GM19193 (cell line): ENCODE measurements around the gene IGF2R.

Source experiments
- POLR2A ChIP-seq: IDR thresholded peaks from 4 replicates; pipeline ENCODE4 v1.6.1; 2011; ENCODE audit not compliant: insufficient read depth, insufficient read length; ENCODE audit errors: extremely low read depth

The IGF2R gene

DNA sequence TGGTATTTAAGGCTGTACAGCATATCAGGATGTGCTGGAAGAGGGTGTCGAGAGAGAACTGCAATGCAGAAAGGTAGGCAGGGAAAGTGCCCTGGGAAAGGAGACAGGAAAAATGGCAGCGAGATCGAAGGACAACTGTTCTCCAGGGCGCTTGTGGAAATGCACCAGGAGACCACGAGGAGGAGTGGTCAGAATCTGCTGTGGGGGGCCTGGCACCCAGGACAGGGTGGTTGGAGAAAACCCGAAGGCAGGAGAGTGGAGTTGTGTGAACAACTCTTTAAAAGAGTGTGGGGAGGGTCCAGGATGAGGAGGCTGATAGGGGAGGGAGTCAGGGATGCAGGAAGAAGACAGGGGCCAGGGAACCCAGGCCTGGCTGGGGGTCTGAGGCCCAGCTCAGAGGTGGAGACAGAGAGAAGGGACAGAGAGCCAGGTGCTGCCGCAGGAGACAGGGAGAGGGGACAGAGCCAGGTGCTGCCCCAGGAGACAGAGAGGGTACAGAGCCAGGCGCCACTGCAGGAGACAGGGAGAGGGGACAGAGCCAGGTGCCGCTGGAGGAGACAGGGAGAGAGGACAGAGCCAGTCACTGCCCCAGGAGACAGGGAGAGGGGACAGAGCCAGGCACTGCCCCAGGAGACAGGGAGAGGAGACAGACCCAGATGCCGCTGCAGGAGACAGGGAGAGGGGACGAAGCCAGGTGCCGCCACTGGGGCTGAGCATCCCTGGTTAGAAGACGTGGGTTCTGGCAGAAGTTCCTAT lies 162.0 kb downstream of the IGF2R start:
- TF ChIP-seq POLR2A, result no peak

- no peak for TF ChIP-seq POLR2A
Measured at GRCh38 chr6:160131636-160132296, 162.9 kb downstream of the IGF2R start.

GRCh38 chr6:160132297-160132637 lies 163.4 kb downstream of the IGF2R start:
- no peak for TF ChIP-seq POLR2A

DNA sequence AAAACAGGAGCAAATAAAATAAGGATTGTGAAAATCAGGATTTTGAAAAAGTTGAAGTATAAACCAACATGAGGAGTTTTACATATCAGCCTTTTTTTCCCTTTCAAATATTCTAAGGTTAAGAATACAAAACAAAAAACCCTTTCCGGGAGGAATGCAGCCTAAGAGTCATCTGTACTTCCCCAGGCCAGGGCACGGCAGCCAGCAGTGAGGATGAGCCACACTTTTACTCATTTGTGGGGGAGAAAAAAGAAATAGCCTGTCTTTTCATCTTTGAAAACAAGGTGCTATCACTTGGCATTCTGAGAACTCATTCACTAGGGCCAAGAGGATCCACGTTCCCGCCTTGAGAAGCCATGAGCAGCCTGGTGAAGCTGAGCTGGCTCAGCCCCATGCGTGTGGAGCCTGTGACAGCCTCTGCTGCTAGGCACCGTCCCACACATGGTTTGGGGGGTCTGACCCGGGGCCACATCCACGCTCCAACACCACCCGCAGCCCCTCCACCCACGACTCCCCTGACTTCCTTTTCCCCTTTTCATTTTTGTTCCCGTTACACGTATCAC lies 164.0 kb downstream of the IGF2R start:
- no peak for TF ChIP-seq POLR2A

DNA sequence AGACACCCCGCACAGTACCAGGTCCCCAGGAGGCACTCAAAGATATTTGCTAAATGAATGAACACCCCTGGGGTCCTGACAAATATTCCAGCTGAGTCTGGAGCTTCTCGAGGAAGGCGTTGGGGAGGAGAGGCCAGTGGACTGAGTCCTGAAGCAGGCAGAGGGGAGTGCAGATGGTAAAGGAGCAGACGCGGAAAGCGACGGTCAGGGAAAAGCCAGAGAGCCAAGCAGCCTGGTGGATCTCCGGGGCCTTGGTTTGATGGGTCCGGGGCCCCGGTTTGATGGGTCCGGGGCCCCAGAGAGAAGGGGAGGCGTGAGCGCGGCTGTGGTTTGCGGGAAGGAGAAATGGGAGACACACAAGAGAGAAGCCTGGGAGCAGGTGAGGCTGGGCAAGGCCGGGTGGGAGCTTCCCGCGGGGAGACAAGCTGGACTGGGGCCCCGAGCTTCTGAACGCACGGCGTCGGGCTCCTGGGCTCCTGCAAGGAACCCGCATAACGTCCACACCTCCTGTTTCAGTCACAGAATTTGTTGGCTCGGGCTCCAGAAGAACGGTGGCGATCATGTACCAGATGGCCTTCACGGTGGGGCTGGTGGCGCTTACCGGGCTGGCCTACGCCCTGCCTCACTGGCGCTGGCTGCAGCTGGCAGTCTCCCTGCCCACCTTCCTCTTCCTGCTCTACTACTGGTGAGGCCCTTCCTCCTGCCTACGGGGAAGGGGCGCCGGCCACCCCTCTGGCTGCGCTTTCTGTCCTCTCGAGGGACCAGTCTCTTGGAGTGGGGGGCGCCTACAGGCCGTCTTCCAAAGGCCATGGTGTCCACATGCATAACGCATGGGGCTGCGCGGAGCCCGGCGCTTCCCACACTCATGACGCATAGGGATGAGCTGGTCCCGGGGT lies 164.8 kb downstream of the IGF2R start:
- no peak for TF ChIP-seq POLR2A

DNA sequence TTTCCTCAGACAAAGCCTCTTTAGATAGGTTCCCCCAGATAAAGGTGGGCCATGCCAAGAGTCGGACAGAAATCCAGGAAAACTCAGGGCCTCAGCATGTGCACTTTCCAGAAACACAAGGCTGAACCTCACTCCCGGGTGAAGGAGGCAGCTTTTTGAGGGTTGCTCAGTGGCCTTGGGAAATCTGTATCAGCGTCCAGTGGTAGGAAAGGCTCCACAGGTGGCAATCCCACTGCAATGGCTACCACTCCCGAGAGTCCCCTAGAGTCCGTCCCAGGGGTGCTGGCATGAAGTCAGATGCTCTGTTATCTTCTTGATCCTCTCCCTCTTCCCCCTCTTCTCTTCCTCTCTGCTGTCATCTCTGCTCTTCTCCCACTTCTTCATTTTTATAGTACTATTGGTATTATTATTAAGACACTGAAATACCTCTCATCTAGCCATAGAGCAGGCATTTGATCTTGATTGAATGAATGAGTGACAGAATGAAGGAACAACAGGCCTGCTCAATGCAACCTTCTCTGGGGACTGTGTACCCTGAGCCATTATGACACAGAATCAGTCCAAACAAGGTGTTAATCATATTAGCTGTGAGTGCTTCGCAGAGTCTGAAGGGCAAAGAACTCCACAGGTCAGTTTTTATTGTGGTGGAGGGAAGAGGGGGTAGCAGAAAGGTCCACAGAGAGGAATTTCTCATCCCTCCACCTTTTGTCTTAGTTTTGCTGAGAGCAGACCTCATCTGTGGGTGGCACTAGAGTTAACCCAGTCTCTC lies 166.1 kb downstream of the IGF2R start:
- no peak for TF ChIP-seq POLR2A

GRCh38 chr6:160135907-160136655 lies 167.2 kb downstream of the IGF2R start:
- TF ChIP-seq POLR2A, result no peak

GRCh38 chr6:160137130-160137988 lies 168.5 kb downstream of the IGF2R start:
- TF ChIP-seq POLR2A, result no peak

- no peak for TF ChIP-seq POLR2A
Measured at GRCh38 chr6:160137989-160138835, 169.3 kb downstream of the IGF2R start.

- TF ChIP-seq POLR2A, result no peak
Measured at GRCh38 chr6:160138839-160139419, 170.0 kb downstream of the IGF2R start.

DNA sequence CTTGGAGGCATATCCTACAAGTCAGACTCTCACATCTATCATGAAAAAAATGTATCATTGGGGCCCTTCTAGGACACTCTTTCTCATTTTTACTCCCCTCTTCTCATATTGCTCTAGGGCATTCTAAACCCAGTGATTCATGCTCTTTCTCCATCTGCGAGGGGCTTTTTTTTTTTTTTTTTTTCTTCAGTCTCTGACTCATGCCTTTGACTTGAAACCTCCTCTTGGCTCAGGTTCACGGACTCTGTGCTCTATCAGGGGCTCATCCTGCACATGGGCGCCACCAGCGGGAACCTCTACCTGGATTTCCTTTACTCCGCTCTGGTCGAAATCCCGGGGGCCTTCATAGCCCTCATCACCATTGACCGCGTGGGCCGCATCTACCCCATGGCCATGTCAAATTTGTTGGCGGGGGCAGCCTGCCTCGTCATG lies 170.6 kb downstream of the IGF2R start:
- no peak for TF ChIP-seq POLR2A
